HS-5 (cell line): ENCODE measurements around the gene GNAI2.
"Not testable (repeated sequence)": the region's sequence is repeated elsewhere in the genome, so short reads cannot be mapped to it uniquely, and the experiment has no call there.

Source experiments
- DNase-seq: peaks from one replicate; pipeline ENCODE4 v3.0.0-alpha.2; 2012; ENCODE audit warnings: low read depth

The GNAI2 gene

DNA sequence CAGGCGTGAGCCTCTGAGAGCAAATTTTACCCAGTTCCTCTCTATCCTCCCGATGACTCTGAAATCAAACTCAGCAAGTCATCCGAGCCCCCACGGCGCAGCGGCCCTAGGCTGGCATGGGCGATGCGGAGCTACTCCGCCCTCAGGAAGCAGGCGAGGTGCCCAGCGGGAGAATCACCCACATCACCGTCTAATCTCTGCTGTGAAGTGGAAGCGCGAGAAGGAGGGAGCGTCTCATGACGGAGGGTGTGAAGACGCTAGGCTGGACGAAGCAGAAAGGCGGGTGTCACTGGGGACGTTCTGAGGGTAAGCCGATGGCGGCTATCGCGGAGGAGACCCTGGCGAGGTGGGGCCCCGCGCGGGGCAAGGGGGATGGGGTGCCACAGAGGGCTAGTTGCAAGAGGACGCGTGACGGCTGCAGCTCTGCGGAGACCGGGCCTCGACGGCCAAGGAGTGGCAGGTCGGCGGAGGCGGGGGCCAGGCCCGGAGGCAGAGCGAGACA is 9.1 kb upstream of the GNAI2 start:
- DNase-seq, result no peak

DNA sequence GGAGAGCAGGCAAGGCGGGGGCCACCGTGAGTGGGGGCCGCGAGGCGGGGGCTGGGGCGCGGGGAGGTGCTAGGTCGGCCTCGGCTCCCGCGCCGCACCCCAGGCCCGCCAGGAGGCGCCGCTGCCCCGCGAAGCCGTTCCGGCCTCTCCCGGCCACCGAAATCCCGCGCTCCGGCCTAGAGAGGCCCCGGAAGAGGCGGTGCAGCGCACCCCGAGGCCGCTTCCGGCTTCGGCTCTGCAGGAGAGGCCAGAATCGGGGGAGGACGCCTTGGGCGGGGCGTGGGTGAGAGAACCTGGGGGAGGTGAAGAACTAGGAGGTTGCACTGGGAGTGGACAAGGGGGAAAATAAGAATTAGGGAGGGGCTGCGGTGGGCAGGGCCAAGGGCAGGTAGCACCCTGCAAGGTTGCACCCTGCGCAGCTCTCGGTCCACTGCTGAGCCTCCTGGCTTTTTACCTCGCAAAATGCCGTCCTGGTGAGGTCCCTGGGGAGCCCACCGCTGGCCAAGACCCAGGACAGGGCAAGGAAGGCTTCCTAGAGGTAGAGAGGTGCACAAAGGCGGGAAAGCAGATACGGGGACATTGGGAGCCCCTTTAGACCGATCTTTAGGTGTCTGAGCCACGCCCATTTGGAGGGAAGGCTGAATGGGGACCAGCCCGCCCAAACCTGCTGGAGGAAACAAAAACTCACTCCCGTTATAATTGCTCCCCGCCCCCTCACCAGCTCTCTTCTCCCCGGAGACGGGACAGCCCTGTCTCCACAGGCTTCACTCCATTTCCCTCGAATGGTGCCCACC is 8.4 kb upstream of the GNAI2 start:
- DNase-seq, result no peak

DNA sequence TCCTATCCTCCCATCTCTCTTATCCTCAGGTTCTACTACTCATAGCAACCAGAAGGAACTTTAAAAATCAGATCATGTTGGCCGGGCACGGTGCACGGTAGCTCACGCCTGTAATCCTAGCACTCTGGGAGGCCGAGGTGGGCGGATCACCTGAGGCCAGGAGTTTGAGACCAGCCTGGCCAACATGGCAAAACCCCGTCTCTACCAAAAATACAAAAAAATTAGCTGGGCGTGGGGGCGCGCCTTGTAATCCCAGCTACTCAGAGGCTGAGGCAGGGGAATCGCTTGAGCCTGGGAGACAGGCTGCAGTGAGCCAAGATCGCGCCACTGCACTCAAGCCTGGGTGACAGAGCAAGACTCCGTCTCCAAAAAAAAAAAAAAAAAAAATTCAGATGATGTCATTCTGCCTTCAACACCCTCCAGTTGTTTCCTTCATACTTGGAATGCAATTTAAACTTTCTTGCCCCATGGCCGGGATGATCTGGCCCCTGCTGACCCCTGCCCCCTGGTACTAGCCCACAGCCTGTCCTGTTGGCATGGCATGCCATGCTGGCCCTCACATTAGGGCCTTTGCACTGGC is 7.7 kb upstream of the GNAI2 start:
- DNase-seq, result not testable (repeated sequence)

DNA sequence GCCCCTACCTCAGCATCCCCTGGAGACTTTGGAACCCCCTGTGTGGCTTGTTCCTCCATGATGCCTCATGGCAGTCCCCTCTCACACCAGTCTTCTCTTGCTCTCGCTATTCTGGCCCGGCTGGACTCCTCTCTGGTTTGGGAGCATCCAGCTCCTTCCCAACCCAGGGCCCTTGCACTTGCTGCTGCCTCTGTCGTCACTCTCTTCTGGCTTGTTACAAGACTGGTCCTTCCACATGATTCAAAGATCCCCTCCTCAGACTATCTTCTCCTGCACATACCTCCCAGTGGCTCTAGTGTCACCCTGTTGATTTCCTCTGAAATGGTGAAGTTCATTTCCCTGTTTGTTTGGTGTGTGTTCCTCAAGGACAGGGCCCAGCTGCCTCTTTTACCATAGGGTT is 6.5 kb upstream of the GNAI2 start:
- DNase-seq, result no peak

DNA sequence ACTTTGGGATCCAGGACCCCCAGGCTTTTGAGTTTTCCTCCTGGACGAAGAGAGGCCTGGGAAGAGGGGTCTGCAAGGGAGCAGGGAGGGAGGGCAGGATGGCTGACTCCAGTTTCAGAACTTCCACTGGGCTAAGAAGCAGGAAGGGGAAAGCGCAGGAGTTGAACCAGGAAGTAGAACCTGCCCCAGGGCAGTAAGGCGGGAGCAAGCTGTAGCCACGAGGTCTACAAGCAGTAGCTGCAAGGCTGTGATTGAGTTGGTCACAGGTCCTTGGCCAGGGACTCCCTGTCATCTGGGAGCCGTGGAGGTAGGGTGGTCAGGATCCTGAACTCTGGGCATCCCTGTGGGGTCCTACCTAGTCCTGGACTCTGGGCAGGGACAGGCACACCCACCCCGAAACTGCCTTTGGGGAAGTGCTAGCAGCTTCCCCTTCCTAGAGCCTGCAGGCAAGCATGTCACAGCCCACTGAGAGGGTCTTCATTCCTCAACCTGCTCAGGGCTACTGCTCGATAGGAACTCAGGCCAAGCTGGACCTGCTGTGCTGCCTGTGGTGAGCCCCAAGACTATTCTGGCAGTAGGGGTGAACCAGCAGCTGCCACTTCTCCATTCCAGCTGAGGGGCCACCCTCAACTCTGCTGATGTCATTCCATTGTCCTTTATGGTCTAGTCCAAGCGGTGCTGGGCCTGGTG is 5.8 kb upstream of the GNAI2 start:
- DNase-seq, result no peak

DNA sequence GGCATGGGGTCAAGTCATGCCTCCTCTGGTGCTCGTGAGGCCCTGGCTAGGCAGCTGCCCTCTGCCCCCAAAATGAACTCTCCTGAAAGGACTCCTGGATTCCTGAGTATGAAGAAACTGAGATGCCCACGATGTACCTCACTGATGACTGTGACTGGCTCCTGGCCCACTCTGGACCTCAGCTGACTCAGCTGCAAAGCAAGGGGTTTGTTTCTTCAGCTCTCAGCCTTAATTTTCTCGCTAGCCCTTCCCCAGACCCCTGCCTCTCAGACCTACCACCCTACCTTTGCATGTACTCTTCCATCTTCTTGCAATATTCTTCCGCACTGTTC is 5.2 kb upstream of the GNAI2 start:
- DNase-seq, result no peak

DNA sequence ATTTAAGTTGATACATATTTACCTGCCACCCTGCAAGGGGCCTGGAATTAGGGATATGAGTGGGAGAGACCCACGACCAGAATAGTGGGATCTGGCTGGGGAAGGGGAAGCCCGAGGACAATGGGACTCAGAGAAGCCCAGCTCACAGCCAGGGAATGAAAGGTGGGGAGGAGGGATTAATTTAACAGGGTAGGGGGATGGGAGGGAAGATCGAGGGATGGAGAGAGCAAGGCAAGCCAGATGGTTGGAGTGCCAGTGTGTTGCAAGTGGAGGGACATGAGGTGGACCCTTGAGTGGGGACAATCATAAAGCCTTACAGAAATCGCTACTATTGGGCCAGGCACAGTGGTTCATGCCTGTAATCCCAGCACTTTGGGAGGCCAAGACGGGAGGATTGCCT is 4.4 kb upstream of the GNAI2 start:
- DNase-seq, result no peak

DNA sequence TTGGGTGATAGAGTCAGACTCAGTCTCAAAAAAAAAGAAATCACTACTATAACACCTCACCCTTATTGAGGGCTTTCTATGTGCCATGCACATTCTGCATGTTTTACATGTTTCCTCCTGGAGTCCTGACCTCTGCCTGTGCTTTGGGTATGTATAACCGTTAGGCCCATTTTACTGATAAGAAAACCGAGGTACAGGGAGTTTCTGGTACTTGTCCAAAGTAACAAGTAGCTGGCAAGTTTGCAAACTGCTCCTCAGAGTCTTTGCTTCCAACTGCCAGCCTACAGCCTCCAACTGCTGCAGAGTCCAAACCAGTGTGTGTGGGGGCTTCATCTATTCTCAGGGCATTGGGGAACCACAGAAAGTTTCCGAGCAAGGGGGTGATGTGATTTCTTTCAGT is 3.7 kb upstream of the GNAI2 start:
- DNase-seq, result no peak

DNA sequence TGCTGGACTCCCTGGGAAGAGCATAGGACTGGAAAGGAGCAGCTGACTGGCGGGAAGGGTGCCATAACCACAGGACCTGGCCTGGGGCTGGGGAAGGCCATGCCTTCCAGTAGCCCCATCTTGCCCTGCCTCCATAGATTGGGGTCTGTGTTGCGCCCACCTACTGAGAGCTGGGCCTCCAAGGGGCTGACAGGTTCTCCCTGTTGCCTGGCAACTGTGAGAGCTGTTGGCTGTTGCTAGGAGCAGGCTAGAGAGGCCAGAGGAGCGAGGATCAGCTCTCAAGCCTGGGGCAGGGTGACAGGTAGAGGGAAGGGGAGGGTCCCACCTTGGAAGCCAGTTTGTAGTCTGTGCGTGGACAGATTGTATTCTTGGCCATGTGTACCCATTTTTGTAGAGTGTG is 2.8 kb upstream of the GNAI2 start:
- DNase-seq, result no peak

DNA sequence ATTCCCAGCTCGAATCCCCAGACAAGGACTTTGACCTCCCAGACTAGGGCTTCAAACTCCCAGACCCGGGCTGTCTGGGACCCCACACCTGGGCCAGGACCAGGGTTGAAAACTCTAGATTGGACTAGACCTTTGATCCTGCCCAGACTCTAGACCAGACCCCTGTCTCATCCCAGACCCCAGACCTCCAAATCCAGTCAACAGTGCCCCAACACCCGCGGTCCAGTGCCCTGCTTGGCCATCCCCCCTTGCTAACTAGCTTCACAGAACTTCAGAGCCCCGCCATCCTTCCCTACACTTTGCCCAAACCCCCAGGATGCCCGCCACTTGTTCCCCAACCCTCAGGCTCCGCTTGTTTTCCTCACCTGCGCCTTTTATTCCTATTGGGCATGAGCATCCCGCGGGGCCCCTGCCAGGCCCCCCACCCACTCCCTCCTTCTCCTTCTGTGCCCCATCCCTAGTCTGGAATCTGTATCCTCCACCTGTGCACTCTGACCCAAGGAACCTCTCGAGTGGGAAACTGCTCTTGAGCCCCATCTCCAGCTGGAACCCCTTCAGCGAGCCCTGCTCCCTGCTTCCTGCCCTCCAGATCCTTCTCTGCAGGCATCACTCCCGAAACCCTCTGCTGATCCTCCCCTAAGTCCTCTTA is 604 bp downstream of the GNAI2 start:
- no peak for DNase-seq

DNA sequence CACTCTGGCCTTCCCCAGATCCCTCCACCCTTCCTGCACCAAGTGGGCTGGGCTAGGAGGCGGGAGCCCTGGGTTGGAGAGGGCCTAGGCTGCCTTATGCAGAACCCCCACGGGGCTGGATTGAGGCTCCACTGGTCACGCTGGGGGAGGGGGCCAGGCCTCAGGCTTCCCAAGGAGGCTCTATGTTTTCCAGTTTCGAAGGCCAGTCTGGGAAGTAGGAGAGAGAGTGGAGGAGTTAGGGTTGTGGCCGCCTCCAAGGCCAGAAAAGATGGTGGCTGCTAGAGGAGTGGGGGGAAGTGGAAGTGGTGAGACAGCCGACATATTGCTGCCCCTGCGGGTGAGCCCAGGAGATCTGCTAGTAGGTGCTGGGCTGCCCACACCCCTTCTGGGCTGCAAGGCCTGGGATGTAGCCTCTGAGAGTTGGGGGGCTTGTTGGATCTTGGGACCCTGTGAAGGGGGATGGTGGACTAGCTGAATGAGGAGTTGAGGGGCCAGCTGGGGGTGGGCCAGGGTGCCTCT is 1.2 kb downstream of the GNAI2 start:
- DNase-seq, result no peak

DNA sequence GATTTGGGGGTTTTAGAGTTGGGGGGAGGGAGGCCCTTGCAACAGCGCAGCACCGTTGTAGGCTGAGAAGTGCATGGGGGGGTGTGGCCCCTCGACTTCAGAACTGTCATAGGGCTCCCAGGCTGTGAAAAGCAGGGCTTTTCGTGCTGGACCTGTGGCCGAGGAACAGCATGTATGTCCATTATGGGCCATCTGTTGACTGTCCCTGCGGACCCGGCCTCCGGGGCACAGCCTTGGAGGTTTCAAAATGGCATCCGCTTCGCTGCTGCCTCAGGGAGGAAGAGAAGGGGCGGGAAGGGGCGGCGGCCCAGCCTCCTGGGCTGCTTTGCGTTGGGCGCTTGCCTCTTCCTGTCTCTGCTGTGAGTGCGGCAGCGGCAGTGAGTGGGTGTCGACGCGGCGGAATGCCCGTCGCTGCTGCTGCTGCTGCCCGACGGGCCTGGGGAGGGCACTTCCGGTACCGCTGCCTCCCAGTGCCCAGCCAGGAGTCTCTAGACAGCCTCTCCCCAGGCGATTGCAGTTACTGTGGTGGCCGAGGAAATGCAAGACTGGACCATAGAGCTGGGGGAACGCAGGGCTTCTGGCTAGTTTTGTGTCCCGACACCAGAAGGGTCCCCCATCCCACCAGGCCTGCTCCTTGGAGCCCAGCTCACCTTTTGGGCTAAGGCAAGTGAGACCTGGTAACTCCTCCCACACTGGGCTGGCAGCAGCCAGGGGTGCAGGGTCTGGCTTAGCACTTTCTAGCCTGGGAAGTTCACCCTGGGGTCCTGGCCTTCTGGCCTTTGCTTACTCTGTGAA is 1.9 kb downstream of the GNAI2 start:
- no peak for DNase-seq

DNA sequence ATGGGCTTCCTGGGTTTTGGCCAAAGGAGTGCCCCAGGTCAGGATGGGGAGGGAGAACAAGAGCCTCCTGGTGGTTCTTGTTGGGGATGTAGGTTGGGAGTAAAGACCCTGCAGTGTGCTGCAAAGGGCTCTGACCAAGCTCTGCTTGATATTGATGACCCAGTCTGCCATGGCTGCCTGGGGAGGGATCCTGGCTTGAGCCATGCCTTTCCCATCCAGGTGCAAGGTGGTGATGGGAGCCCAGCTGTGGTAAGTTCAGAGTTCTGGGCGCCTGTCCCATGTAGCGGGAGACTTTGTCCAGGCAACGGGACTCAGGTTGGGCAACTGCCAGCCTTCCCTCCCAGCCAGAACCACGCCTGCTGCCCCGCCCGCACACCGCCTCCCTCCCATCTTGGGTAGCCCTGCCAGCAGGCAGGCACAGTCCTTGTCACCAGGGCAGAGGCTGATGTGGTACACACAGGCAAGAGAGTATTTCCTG is 2.6 kb downstream of the GNAI2 start:
- DNase-seq, result no peak

DNA sequence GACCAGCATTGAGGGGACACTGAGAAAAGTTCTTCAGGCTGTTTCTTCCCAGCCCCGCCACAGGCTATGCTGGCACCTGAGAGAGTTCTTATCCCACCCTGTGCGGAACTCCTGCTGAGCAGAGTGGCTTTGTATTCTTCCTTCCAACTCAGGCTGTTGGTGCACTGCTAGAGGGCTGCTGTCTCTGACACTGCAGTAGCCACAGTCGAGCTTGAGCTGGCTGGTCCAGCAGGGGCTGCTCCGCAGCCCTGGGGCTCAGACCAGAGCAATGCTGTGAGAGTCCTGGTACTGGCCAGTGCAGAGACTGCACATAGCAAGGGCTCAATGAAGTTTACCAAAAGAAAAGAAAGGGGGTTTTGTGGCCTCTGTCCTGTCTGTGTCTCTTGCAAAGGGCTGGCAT is 3.6 kb downstream of the GNAI2 start:
- DNase-seq, result no peak

DNA sequence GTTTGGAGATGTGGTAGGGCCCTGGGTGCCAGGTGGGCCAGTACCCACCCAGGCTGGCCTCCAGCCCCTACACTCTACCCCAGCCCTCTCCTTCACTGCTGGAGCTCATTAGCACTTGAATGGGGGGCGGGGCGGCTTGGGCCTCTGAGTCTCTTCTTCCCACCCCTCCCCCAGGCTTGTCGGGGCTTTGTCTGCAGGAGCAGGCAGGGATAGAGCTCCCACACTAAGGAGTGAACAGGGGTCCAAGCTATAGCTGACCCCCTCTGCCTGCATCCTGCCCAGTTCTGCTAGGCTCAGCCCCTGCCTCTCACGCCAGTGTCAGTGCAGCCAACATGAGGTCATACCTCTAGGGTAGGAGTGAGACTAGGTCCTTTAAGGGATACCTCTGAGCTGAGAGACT is 5.2 kb downstream of the GNAI2 start:
- DNase-seq, result no peak

DNA sequence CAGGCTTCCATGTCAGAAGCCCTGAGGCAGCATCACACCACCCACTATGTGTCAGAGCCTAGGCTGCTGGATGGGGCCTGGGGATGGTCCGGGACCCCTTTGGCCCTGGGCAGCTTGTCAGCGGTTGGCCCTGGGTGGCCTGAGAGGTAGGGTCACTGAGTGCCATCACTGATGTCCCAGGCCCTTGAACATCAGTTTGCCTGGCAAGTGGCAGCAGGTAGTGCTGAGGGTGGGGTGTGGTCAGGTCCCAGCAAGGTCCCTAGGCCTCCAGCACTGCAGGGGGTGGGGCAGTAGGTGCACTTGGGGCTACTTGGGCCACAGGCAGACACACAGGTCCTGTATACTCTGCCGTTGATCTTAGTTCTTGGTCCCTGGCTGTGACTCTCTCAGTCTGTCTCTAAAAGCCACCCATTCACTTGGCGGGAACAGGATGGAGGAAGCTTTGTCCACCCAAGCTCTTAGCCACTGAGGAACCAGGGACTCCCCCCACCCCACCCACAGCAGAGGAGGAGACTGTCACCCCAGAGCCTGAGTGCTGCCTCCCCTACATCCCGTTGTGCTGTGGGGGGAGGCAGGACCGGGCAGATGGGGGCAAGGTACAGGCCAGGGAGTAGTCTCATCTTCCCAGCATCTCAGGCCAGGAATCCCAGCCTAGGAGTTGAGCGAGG is 5.8 kb downstream of the GNAI2 start:
- no peak for DNase-seq

DNA sequence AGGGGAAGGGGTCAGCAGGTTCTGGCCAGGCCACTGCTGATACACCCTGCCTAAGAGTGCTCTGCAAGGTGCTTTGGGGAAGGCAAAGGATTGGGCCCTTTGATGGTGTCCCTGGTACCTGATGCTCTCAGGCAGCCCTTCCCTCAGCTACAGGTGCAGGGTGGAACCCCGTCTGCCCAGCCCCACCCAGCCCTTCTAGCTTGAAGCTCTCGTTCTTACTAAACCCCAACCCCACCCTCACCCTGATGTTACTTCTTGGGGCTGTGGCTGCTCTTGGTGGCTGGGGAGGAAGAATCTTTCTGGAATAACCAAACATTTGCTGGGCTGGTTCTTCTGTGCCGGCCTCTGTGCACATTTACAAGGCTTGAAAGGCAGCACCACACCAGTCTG is 6.4 kb downstream of the GNAI2 start:
- no peak for DNase-seq

DNA sequence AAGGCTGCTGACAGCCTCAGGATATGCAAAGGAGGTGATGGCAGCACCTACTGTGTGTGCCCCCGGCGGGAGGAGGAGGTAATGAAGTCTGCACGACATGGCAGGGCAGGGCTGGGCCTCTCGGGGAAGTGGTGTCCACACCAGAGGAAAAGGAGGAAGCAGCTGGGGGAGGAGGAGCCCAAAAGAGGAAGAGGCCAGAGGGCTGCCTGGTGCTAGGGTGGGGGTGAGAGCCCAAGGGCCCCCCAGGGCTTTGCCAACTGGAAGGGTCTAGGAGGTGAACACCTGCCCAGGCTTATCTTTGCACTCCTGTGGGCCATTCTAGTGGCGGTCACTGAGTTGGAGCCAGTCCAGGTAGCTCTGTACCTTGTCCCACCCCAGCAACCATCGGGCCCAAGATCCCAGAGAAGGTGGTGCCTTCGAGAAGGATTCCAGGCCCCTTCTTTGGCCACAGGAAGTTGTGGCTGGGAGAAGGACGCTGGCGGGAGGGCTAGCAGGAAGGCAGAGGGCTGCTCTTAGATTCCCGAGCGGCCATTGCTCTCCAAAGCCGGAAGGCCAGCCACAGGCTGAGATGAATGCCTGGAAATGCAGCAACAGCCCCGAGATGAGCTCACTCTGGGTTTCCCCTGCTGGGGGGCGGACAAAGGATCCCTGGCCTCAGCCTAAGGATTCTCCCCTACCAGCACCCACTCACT is 7.0 kb downstream of the GNAI2 start:
- DNase-seq, result no peak

DNA sequence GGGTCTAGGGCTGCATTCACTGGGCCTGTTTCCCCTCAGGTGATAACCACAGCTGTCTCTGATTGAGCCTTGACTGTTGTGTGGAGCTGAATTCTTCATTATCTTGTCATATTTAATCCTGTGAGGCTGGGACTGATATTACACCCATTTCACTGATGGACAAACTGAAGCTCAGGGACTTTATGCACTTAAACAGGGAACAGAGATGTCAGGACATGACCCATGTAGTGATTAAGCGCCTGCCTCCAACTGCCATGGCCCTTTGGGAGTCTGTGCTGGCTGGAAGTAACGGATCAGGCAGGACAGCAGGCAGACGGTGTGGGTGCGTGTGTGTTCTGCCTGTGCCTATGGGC is 7.5 kb downstream of the GNAI2 start:
- no peak for DNase-seq

DNA sequence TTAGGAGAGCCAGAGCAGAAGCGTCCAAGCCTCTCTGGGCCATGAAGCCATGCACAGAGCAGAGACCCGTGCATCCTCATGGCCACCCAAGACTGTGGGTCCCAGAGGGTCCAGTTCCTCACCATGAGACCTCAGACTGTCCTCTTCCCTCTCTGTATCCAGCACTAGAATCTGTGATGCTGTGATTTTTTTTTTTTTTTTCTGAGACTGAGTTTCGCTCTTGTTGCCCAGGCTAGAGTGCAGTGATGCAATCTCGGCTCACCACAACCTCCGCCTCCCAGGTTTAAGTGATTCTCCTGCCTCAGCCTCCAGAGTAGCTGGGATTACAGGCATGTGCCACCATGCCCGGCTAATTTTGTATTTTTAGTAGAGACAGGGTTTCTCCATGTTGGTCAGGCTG is 8.8 kb downstream of the GNAI2 start:
- not testable (repeated sequence) for DNase-seq
